ENCODE results near the gene KCNIP3. TPM values are rescaled to one million over a fixed set of nuclear protein-coding genes. Genes with fewer than 3 reads are reported as not detected.
"Not testable (repeated sequence)": the region's sequence is repeated elsewhere in the genome, so short reads cannot be mapped to it uniquely, and the experiment has no call there.

Gene KCNIP3
- total RNA-seq, 1 donor from 2014 or later: not detected

DNA sequence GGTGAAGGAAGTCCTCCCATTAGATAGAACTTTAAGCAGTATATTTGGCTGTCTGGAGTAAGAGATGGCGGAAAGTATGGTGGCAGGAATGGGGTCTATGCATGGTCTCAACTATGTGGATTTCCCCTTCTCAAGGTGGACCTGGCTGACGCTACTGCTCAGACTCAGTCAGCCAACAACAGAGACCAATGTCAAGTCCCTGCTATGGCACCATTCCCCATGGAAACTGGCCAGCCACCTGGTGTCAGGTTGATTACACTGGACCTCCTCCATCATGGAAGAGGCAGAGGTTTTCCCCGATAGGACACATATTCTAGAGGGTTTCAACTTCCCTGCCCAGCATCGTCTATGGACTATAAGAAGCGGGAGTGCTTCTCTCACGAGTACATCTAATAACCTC lies 96.8 kb downstream of the KCNIP3 start:
- Mint-ChIP-seq H3K4me1 (no peaks in the 10 kb centered on the region), H3K4me3 (no peak overlapping the region), H3K27me3 (no peaks in the 10 kb centered on the region), H3K36me3 (ENCODE audit: low read depth) (no peaks in the 10 kb centered on the region), H3K27ac (no peak overlapping the region), H3K9me3 (no peaks in the 10 kb centered on the region)
- intact Hi-C loops (cut with micrococcal nuclease): no loop called here
- POLR2A ChIA-PET: no interaction called here
- CTCF ChIA-PET: no interaction called here
- DNase-seq (no peak), ATAC-seq (ENCODE audit: low read depth) (no peak)
- TF ChIP-seq, protein P1, sequence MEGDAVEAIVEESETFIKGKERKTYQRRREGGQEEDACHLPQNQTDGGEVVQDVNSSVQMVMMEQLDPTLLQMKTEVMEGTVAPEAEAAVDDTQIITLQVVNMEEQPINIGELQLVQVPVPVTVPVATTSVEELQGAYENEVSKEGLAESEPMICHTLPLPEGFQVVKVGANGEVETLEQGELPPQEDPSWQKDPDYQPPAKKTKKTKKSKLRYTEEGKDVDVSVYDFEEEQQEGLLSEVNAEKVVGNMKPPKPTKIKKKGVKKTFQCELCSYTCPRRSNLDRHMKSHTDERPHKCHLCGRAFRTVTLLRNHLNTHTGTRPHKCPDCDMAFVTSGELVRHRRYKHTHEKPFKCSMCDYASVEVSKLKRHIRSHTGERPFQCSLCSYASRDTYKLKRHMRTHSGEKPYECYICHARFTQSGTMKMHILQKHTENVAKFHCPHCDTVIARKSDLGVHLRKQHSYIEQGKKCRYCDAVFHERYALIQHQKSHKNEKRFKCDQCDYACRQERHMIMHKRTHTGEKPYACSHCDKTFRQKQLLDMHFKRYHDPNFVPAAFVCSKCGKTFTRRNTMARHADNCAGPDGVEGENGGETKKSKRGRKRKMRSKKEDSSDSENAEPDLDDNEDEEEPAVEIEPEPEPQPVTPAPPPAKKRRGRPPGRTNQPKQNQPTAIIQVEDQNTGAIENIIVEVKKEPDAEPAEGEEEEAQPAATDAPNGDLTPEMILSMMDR (IDR thresholded peaks at IDR 0.05): no peak

GRCh38 chr2:95399061-95399460 lies 101.9 kb downstream of the KCNIP3 start:
- no peaks in the 10 kb centered on the region for H3K27me3 Mint-ChIP-seq
- ChIA-PET POLR2A (no interaction called here), CTCF (no interaction called here)
- H3K9me3 Mint-ChIP-seq: no peaks in the 10 kb centered on the region
- H3K27ac Mint-ChIP-seq: no peak overlapping the region
- TF ChIP-seq, protein P1 (IDR thresholded peaks at IDR 0.05): no peak
- intact Hi-C loops (cut with micrococcal nuclease): no loop called here
- H3K4me3 Mint-ChIP-seq: no peak overlapping the region
- peaks cover 6% of the 10 kb centered on the region for H3K36me3 Mint-ChIP-seq (ENCODE audit: low read depth)
- H3K4me1 Mint-ChIP-seq: peaks cover 22% of the 10 kb centered on the region
- ATAC-seq (ENCODE audit: low read depth) (no peak), DNase-seq (no peak)

- H3K4me1 Mint-ChIP-seq: peaks cover 22% of the 10 kb centered on the region
- H3K9me3 Mint-ChIP-seq: no peaks in the 10 kb centered on the region
- H3K27ac Mint-ChIP-seq: no peak overlapping the region
- DNase-seq (no peak), ATAC-seq (ENCODE audit: low read depth) (no peak)
- no peaks in the 10 kb centered on the region for H3K27me3 Mint-ChIP-seq
- CTCF ChIA-PET: interaction anchor here (0.8 kb wide), 1 partner anchor 12 kb away, joined by 3 read pairs; no protein-coding TSS in a partner anchor
- peaks cover 6% of the 10 kb centered on the region for H3K36me3 Mint-ChIP-seq (ENCODE audit: low read depth)
- TF ChIP-seq, protein P1 (IDR thresholded peaks at IDR 0.05): no peak
- peak overlapping the region; percentile 99 for H3K4me3 Mint-ChIP-seq
- intact Hi-C loops (cut with micrococcal nuclease): loop anchor here (5.0 kb wide), 4 partner anchors 54 to 279 kb away; partner anchors contain the start of genes MRPS5 and ZNF892
- POLR2A ChIA-PET: no interaction called here
These were observed 104.3 kb downstream of the KCNIP3 start for GRCh38 chr2:95401480-95401879.

- ChIA-PET POLR2A (interaction anchor here (0.6 to 1.3 kb wide), 4 partner anchors 31 to 242 kb away, joined by 3 to 4 read pairs (median 4); partner anchors contain the start of gene ZNF2), CTCF (interaction anchor here (0.8 kb wide), 1 partner anchor 13 kb away, joined by 3 read pairs; no protein-coding TSS in a partner anchor)
- peak; percentile 13 for ATAC-seq (ENCODE audit: low read depth)
- H3K27me3 Mint-ChIP-seq; DNase-seq; H3K36me3 Mint-ChIP-seq (ENCODE audit: low read depth); H3K9me3 Mint-ChIP-seq: not testable (repeated sequence)
- peak overlapping the region; percentile 53 for H3K27ac Mint-ChIP-seq
- H3K4me3 Mint-ChIP-seq: peak overlapping the region; percentile 99
- intact Hi-C loops (cut with micrococcal nuclease): loop anchor here (2.0 to 5.0 kb wide), 5 partner anchors 55 to 280 kb away; partner anchors contain the start of genes MRPS5, ZNF2 and ZNF892
- peaks cover 22% of the 10 kb centered on the region for H3K4me1 Mint-ChIP-seq
These were observed 104.8 kb downstream of the KCNIP3 start for GRCh38 chr2:95402004-95402369.

GRCh38 chr2:95402370-95403203 lies 105.4 kb downstream of the KCNIP3 start, which contains the start of gene FAHD2A:
FAHD2A (plus strand) TSS chr2:95402708; CDS start chr2:95405559, 2,851 bp downstream.
- ChIA-PET CTCF (no interaction called here), POLR2A (interaction anchor here (0.6 to 1.3 kb wide), 4 partner anchors 31 to 242 kb away, joined by 3 to 4 read pairs (median 4); partner anchors contain the start of gene ZNF2)
- Mint-ChIP-seq H3K9me3 (no peaks in the 10 kb centered on the region), H3K36me3 (ENCODE audit: low read depth) (peaks cover 8% of the 10 kb centered on the region), H3K27ac (peak within 1 kb of the TSS; percentile 88), H3K4me1 (peaks cover 22% of the 10 kb centered on the region), H3K27me3 (no peaks in the 10 kb centered on the region), H3K4me3 (peak within 1 kb of the TSS; percentile 99)
- intact Hi-C loops (cut with micrococcal nuclease): loop anchor here (2.0 to 5.0 kb wide), 5 partner anchors 55 to 280 kb away; partner anchors contain the start of genes MRPS5, ZNF2 and ZNF892
- TF ChIP-seq, protein P1 (IDR thresholded peaks at IDR 0.05): no peak
- DNase-seq (peak; percentile 90), ATAC-seq (ENCODE audit: low read depth) (peak; percentile 96)

GRCh38 chr2:95403204-95403721 lies 106.1 kb downstream of the KCNIP3 start:
- peaks cover 22% of the 10 kb centered on the region for H3K4me1 Mint-ChIP-seq
- CTCF ChIA-PET; ATAC-seq (ENCODE audit: low read depth); DNase-seq; H3K36me3 Mint-ChIP-seq (ENCODE audit: low read depth); H3K9me3 Mint-ChIP-seq; H3K27me3 Mint-ChIP-seq: not testable (repeated sequence)
- POLR2A ChIA-PET: interaction anchor here (1.0 to 1.3 kb wide), 3 partner anchors 236 to 243 kb away, joined by 3 to 4 read pairs (median 4); partner anchors contain the start of gene ZNF2
- peak overlapping the region; percentile 88 for H3K27ac Mint-ChIP-seq
- intact Hi-C loops (cut with micrococcal nuclease): loop anchor here (2.0 to 5.0 kb wide), 5 partner anchors 56 to 281 kb away; partner anchors contain the start of genes MRPS5, ZNF2 and ZNF892
- H3K4me3 Mint-ChIP-seq: peak overlapping the region; percentile 99

GRCh38 chr2:95403824-95404223 lies 106.7 kb downstream of the KCNIP3 start:
- POLR2A ChIA-PET; H3K27ac Mint-ChIP-seq; H3K9me3 Mint-ChIP-seq; DNase-seq; CTCF ChIA-PET; H3K27me3 Mint-ChIP-seq; ATAC-seq (ENCODE audit: low read depth): not testable (repeated sequence)
- intact Hi-C loops (cut with micrococcal nuclease): loop anchor here (2.0 to 5.0 kb wide), 5 partner anchors 57 to 282 kb away; partner anchors contain the start of genes MRPS5, ZNF2 and ZNF892
- peak overlapping the region; percentile 99 for H3K4me3 Mint-ChIP-seq
- peaks cover 22% of the 10 kb centered on the region for H3K4me1 Mint-ChIP-seq
- H3K36me3 Mint-ChIP-seq (ENCODE audit: low read depth): peaks cover 10% of the 10 kb centered on the region

DNA sequence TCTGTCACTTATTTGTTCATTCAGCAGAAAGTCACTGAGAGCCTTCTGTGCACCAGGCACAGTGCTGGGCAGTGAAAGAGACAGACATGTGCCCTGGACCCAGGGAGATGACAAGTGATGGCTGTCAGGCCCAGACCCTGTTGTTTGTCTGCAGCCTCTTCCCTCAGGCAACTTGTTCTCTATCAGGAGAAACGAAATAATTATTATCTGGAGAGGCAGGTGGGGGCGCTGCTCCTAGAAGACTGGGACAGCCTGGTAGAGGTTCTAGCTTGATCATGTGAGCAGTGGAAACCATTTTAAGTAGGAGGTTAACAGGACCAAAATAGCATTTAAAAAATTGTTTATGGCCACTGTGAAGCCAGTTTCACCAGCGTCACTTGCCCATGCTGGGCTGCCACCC lies 107.5 kb downstream of the KCNIP3 start:
- H3K27ac Mint-ChIP-seq; H3K4me3 Mint-ChIP-seq; H3K9me3 Mint-ChIP-seq; H3K27me3 Mint-ChIP-seq; POLR2A ChIA-PET; DNase-seq; CTCF ChIA-PET; ATAC-seq (ENCODE audit: low read depth): not testable (repeated sequence)
- H3K4me1 Mint-ChIP-seq: peaks cover 22% of the 10 kb centered on the region
- intact Hi-C loops (cut with micrococcal nuclease): loop anchor here (5.0 kb wide), 4 partner anchors 57 to 282 kb away; partner anchors contain the start of genes MRPS5 and ZNF892
- peaks cover 10% of the 10 kb centered on the region for H3K36me3 Mint-ChIP-seq (ENCODE audit: low read depth)
